A549 treated with AZD9567 at 1 μM for 4 hours (cell line): ENCODE measurements around the gene ZNF655. TPM values are rescaled to one million over a fixed set of nuclear protein-coding genes. Genes with fewer than 3 reads are reported as not detected.

Source experiments
- total RNA-seq: library from RNA; stranded (reverse); fragments of 200-300 nt; extraction: Qiagen RNA extraction; gene quantifications from 5 replicates; pipeline ENCODE4 v1.2.3, GENCODE V29; 2022; ENCODE audit not compliant: insufficient read depth

ZNF655 gene
- 45.1 to 56.7 TPM (median 53.1 TPM) in 5 replicates for total RNA-seq

GRCh38 chr7:99558306-99559174 lies at the start of gene ZNF655:
TSS of gene ZNF655 (plus strand) at chr7:99558642. CDS start at chr7:99560560, 1,918 bp downstream.

GRCh38 chr7:99551767-99552463 lies 6.5 kb upstream of the ZNF655 start, which contains the start of gene FAM200A:
TSS of gene FAM200A (minus strand) at chr7:99552114. CDS start at chr7:99548407, 3,707 bp downstream.

GRCh38 chr7:99597762-99598501 lies 39.5 kb downstream of the ZNF655 start, which contains the start of gene TMEM225B:
TSS of gene TMEM225B (plus strand) at chr7:99598267. CDS start at chr7:99604389, 6,122 bp downstream.

GRCh38 chr7:99616359-99617191 lies 58.1 kb downstream of the ZNF655 start, which contains the start of gene ZSCAN25:
TSS of gene ZSCAN25 (plus strand) at chr7:99616946. CDS start at chr7:99619607, 2,661 bp downstream.

Other genes starting within 250 kb of the ZNF655 start
- gene ARPC1A, start 232.7 kb upstream of the ZNF655 start, total RNA-seq: 107 to 127 TPM (median 123 TPM) in 5 replicates
- 287 to 303 TPM (median 288 TPM) in 5 replicates for gene ARPC1B, start 183.9 kb upstream of the ZNF655 start, total RNA-seq
- gene PDAP1, start 150.0 kb upstream of the ZNF655 start, total RNA-seq: 152 to 187 TPM (median 175 TPM) in 5 replicates
- gene BUD31, start 149.7 kb upstream of the ZNF655 start, total RNA-seq: 131 to 157 TPM (median 151 TPM) in 5 replicates
- gene PTCD1, start 119.8 kb upstream of the ZNF655 start, total RNA-seq: 6.5 to 10.9 TPM (median 6.6 TPM) in 5 replicates
- 40.4 to 49.9 TPM (median 47.9 TPM) in 5 replicates for gene CPSF4, start 119.7 kb upstream of the ZNF655 start, total RNA-seq
- 912 to 1,062 TPM (median 917 TPM) in 5 replicates for gene ATP5MF, start 92.5 kb upstream of the ZNF655 start, total RNA-seq
- gene ZNF789, start 85.8 kb upstream of the ZNF655 start, total RNA-seq: 8.0 to 13.8 TPM (median 9.2 TPM) in 5 replicates
- 17.4 to 20.4 TPM (median 18.1 TPM) in 5 replicates for gene ZNF394, start 58.4 kb upstream of the ZNF655 start, total RNA-seq
- 8.6 to 12.6 TPM (median 9.5 TPM) in 5 replicates for gene ZKSCAN5, start 54.0 kb upstream of the ZNF655 start, total RNA-seq
- gene FAM200A, start 6.5 kb upstream of the ZNF655 start, total RNA-seq: 5.0 to 7.4 TPM (median 6.5 TPM) in 5 replicates
- 1.0 to 1.5 TPM (median 1.4 TPM) in 4 of 5 replicates, not detected in the other for gene TMEM225B, start 39.6 kb downstream of the ZNF655 start, total RNA-seq
- gene ZSCAN25, start 58.3 kb downstream of the ZNF655 start, total RNA-seq: 9.2 to 20.9 TPM (median 9.9 TPM) in 5 replicates
- 1.3 to 1.5 TPM (median 1.4 TPM) in 4 of 5 replicates, not detected in the other for gene CYP3A5, start 121.4 kb downstream of the ZNF655 start, total RNA-seq
- gene CYP3A7, start 176.6 kb downstream of the ZNF655 start, total RNA-seq: not detected in 5 replicates
- gene CYP3A4, start 225.5 kb downstream of the ZNF655 start, total RNA-seq: not detected in 5 replicates